CD4-positive, alpha-beta T cell treated with Interleukin-4 for 1 hour (primary cell): ENCODE data around the gene TFAP2C.

Source experiments
- DNase-seq, 2 donors: peaks; one replicate each; pipeline ENCODE4 v3.0.0-alpha.2; 2020 to 2022

Gene TFAP2C

DNA sequence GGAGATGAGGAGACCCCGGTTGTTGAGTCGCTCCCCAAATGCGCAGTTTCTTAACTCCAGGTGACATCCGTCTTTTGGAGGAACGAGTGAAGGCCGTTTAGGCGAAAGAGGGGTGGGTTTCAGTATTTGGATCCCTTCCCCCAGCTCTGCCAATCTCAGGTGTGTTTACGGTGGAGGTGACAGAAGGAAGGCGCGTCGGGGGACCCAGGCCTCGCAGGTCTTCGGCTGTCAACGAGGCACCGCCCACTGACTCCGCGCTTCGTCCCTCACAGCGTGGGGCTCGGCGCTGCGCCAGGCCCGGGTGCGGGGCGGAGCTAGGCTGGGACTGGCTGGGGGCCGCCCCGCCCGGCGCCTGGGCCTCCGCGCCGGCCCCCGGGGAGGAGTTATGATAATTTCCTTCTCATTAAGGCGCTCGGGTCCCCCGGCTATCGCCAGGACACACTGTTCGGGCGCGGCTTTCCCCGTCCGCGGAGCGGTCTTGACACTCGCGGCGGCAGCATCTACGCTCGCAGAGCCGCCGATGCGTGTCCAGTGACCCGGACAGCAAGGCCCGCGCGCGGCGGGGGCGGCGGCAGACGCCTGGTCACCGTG is at the start of gene TFAP2C:
TSS of gene TFAP2C (plus strand) at position 434 of the 591 bp plus-strand sequence. CDS start 239 bp downstream, outside the sequence.
- peak in 1 of 2 donors; percentile 1 for DNase-seq

GRCh38 chr20:56580226-56580625 is 48.9 kb upstream of the TFAP2C start:
- no peak for DNase-seq

DNA sequence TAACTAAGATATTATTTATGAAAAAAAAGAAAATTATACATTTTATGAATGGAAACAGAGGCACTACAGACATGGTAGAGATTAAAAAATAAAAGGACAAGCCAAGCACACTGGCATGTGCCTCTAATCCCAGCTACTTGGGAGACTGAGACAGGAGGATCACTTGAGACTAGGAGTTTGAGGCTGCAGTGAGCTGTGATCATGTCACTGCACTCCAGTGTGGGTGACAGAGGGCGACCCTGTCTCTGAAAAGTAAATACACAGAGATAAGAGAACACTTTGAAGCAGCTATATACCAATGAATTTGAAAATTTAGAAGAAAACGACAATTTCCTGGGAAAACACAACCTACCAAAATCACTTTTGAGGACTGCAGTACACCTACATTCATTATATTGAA is 47.4 kb upstream of the TFAP2C start:
- no peak for DNase-seq

- no peak for DNase-seq
Measured at GRCh38 chr20:56582542-56582941, 46.6 kb upstream of the TFAP2C start.

DNA sequence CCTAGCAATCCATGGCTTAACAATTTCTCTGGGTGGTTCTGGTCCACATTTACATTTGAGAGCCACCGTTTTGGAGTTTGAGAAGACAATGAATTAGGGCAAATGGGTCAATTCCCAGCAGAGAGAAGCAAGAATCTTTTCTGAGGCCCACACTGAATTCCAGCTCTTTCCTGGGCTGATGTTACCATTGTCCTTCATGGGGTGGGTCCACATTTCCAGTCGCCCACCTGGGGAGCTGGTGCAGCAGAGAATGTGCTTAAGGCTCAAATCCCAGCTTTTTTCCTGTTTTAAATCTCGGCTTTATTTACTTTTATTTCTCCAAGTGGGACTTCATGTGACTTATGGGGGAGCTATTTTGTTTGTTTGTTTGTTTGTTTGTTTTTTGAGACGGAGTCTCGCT is 44.2 kb upstream of the TFAP2C start:
- DNase-seq, result no peak

GRCh38 chr20:56587307-56588041 is 41.6 kb upstream of the TFAP2C start:
- no peak for DNase-seq

GRCh38 chr20:56588996-56589395 is 40.1 kb upstream of the TFAP2C start:
- DNase-seq, result no peak

GRCh38 chr20:56589633-56590032 is 39.5 kb upstream of the TFAP2C start:
- DNase-seq, result no peak

GRCh38 chr20:56590888-56591287 is 38.2 kb upstream of the TFAP2C start:
- no peak for DNase-seq

- no peak for DNase-seq
Measured at GRCh38 chr20:56592211-56592610, 36.9 kb upstream of the TFAP2C start.

DNA sequence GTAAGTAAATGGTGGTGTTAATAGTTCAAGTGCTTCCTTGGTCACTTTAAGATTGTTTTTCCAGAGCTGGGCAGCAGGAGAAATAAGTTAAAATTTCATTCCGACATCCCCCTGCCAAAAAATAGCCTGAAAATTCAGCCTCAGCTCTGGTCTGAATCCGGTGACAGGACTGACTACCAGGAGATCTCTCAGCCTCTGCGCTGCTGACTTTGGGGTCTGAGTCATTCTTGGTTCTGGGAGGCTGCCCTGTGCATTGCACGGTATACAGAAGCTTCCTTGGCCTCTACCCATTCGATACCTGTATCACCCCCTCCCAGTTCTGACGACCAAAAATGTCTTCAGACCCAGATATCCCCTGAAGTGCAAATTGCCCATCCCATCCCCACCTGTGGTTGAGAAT is 36.3 kb upstream of the TFAP2C start:
- DNase-seq, result no peak

- DNase-seq, result no peak
Measured at GRCh38 chr20:56595746-56596475, 33.2 kb upstream of the TFAP2C start.

DNA sequence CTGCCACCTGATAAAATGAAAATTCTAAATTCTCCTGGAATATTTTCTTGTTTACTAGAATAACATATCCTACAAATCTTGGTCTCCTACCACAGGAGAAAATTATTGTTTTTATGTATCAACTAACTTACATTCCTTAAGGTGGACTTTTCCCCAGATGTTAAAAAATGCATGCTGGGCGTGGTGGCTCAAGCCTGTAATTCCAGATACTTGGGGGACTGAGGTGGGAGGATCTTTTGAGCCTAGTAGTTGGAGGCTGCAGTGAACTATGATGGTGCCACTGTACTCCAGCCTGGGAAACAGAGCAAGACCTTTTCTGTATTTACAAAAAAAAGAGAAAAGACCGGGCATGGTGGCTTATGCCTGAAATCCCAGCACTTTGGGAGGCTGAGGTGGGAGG is 27.9 kb upstream of the TFAP2C start:
- no peak for DNase-seq

DNA sequence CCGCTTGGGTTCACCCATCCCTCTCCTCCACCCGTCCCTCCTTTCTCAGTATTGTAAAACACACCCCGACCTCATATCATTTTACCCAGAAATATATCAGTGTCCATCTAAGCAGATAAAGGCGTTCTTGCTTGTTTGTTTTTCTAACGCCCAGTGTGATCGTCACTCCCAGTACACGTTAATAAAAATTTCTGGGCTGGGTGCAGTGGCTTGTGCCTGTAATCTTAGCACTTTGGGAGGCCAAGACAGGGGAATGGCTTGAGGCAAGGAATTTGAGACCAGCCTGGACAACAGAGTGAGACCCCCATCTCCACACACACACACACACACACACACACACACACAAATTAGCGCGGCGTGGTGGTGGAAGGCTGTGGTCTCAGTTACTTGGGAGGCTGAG is 24.4 kb upstream of the TFAP2C start:
- DNase-seq, result no peak

DNA sequence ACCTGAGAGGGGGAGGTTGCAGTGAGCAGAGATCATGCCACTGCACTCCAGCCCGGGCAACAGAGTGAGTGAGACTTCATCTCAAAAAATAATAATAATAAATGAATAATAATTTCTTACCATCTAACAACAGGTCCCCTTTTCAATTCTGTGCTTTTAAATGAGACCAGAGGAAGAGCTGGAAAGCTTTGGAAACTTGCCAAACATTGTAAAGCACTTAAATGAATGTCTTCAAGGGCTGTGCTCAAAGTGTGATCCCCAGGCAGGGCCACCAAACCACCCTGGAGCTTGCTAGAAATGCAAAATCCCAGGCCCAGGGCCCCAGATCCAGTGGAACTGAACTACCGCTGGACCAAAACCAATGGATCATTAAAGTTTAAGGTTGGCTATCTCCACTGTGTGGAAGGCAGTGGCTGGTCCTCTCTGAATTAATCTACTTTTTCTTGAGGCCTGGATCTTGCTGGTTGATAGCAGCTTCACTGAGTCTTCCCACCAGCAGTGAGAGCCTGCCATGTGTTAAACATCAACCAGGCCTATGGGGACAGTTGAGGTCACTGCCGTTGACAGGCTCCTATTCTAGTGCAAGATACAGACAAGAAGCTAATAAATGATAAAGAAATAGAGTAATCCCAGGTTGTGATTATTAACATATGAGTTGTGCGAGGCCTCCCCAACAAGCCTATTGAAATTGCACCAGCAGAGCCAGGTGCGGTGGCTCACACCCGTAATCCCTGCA is 23.7 kb upstream of the TFAP2C start:
- DNase-seq, result no peak

DNA sequence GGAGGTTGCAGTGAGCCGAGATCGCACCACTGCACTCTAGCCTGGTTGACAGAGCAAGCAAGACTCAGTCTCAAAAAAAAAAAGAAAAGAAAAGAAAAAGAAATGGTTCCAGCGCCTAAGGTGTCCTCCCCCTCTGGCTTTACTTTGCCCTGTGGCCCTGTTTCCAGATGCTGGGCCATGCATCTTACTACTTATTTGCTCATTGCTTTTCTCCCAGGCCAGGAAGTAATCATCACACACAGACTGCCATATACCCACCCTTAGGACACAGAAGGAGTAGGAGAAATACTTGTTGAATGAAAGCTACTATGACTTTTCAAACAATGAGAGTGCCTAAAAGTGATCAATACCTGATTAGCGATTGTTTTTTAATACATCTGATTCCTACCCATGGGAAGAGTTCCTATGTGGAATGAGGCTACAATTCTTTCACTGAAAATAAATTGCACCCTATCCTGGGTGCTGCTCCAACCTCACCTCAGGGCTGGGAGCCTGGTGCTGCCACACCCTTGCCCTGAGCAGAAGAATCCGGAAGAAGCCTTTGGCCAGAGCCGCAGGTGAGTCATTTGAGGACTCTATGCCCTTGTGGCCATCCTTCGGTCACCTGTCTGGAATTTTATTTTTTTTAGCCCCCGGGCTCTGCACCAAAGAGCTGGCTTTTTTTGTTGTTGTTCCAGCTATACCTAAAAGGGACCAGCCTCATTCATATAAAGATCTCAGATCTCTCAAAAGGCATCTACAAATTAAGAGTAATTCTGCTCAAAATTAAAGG is 22.7 kb upstream of the TFAP2C start:
- no peak for DNase-seq

GRCh38 chr20:56607061-56607704 is 21.9 kb upstream of the TFAP2C start:
- DNase-seq, result no peak

DNA sequence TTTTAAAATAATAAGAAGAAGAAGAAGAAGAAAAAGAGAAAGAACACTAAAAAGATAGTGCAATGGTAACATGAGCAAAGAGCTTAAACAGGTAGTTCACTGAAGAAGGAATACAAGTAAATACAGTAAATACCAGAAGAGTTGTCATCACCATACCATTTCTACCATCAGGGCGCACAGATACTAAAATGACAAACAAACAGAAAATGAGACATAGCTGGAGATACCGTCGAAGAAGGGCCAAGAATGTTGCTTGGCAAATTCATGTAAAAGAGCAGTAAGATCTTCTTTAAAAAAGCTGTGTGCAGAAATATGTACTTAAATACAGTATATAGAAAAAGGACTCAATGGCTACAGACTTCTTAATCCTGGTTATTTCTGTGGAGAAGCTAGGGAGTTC is 20.7 kb upstream of the TFAP2C start:
- no peak for DNase-seq

- DNase-seq, result no peak
Measured at GRCh38 chr20:56609321-56609720, 19.8 kb upstream of the TFAP2C start.

DNA sequence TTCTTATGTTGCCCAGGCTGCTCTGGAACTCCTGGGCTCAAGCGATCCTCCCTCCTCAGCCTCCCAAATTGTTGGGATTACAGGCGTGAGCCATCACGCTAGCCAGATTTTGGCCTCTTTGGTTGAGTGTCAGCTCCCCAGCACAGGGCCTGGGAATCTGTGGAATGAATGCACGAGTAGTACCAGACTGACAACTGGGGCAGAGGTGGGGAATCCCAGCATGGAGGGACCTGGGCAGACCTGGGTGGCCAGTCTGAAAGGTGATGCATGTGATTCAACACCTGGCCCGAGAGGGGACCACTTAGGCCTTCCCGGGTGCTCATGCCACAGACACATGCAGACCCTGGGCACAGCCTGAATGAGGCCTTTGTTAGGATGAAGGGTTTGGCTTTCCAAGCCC is 19.0 kb upstream of the TFAP2C start:
- DNase-seq, result no peak

- no peak for DNase-seq
Measured at GRCh38 chr20:56614196-56614595, 14.9 kb upstream of the TFAP2C start.

DNA sequence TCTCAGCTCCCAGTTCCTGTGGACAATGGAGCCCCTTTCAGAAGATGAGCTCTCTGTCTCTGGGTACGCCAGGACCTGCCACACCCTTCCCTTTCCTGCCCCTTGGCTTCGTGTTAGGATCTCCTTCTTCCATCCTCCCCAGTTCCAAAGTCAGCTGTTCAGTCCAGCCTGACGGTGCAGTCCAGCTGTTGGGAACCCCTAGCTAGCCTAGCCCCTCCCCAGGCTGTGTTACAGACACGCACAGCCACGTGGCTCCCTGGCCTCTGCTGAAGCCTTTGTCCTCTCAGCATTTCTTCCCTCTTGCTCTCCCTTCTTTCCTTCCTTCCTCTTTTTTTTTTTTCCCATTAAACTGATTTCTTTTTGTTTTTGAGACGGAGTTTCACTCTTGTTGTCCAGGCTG is 12.4 kb upstream of the TFAP2C start:
- DNase-seq, result no peak
